ENCODE measurements around the gene KCNT2. TPM values are rescaled to one million over a fixed set of nuclear protein-coding genes. Genes with fewer than 3 reads are reported as not detected.

KCNT2 gene
- total and polyA plus RNA-seq, 9 donors: 4.8 to 10.6 (median 8.4) TPM

DNA sequence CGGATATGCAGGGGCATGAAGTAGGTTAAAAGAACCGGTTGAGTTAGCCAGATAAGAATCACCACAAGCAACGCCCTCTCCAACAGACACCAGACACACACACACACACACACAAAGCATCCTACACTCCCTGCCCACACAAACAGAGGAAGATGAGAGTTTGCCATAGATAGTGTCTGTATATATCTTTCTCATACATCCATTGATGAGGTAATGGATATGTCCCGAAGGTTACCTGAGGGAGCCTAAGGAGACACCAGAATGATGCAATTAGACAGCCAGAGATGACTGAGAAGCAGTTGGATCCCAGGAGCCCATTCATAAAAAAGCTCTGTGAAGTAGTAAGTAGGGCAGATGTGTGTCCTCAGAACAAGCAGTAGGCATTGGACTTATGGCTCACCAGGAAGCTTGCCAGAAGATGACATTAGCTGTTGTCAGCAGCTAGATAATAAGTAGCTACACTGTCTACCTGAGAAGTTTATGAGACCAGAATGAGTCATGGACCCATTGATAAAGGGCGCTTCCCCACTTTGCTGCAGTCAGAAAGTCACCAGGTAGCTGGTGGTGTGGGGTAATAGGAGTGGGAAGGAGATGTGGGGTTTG, 247.0 kb downstream of the KCNT2 start:
- H3K27me3 ChIP-seq (ENCODE audit: control insufficient read depth, insufficient read depth, low read length): no peaks in the 10 kb centered on the region
- H3K4me1 ChIP-seq (ENCODE audit: control insufficient read depth, insufficient read depth, low read length): no peaks in the 10 kb centered on the region
- WGBS (ENCODE audit: insufficient coverage): no CpG with 5 or more reads among the region's 5 CpGs
- no peaks in the 10 kb centered on the region for H3K36me3 ChIP-seq (ENCODE audit: control insufficient read depth, insufficient read depth, low read length)
- no peaks in the 10 kb centered on the region for H3K9me3 ChIP-seq (replicated peaks; ENCODE audit: control insufficient read depth, low read depth, low read length)
- no peak overlapping the region for H3K4me3 ChIP-seq (ENCODE audit: low read length)
- no peak overlapping the region for H3K27ac ChIP-seq (ENCODE audit: low read length)
- no peak for DNase-seq

DNA sequence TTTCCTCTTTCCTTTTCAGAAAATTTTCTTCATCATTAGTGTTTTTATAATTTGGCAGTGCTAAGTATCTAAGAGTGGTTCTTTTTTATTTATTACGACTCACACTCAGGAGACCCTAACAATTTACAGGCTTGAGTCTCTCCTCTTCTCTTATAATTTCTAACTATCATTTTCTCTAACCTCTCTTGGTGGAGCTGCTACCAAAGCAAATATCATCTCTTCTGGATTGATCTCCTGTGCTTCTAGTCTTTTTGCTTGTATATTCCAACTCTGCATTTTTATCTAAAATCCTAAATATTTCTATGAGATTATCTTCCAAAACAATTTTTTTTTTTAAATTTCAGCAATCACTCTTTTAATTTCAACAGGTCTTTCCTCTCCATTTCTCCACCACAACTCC, 250.3 kb downstream of the KCNT2 start:
- Histone ChIP-seq H3K27me3 (ENCODE audit: control insufficient read depth, insufficient read depth, low read length) (no peaks in the 10 kb centered on the region), H3K9me3 (replicated peaks; ENCODE audit: control insufficient read depth, low read depth, low read length) (no peaks in the 10 kb centered on the region), H3K36me3 (ENCODE audit: control insufficient read depth, insufficient read depth, low read length) (no peaks in the 10 kb centered on the region), H3K27ac (ENCODE audit: low read length) (no peak overlapping the region), H3K4me1 (ENCODE audit: control insufficient read depth, insufficient read depth, low read length) (no peaks in the 10 kb centered on the region), H3K4me3 (ENCODE audit: low read length) (no peak overlapping the region)
- no CpG with 5 or more reads among the region's 1 CpG for WGBS (ENCODE audit: insufficient coverage)
- DNase-seq: no peak

DNA sequence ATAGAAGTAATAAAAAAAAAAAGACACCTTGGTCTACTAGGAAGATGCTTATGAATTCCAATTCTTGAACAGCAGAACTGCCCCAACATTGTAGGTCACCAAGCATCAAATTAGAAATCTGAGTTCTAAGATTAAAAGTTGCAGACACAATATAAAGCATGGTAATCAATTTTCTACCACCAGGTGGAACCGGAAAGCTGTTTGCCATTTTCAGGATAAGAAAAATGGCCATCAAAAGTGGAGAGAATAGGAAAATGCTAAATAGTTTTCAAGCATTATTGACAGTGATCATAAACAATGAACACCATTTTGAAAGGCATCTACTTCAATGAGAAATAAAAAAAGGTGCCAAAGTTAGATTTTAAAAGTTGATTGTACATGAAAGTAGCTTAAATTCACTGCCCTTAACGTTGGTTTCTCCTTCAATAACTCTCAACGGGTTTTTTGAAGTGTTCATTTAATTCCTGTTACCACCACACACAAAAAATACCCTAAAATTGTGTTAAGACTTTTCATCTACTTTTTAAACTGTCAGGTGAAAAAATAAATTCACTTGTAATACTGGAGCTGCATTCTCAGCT, 252.9 kb downstream of the KCNT2 start:
- Histone ChIP-seq H3K27ac (ENCODE audit: low read length) (no peak overlapping the region), H3K4me3 (ENCODE audit: low read length) (no peak overlapping the region), H3K9me3 (replicated peaks; ENCODE audit: control insufficient read depth, low read depth, low read length) (no peaks in the 10 kb centered on the region), H3K4me1 (ENCODE audit: control insufficient read depth, insufficient read depth, low read length) (no peaks in the 10 kb centered on the region), H3K27me3 (ENCODE audit: control insufficient read depth, insufficient read depth, low read length) (no peaks in the 10 kb centered on the region), H3K36me3 (ENCODE audit: control insufficient read depth, insufficient read depth, low read length) (no peaks in the 10 kb centered on the region)
- peak; percentile 44 for DNase-seq
- no CpG with 5 or more reads among the region's 3 CpGs for whole genome bisulfite sequencing (ENCODE audit: insufficient coverage)

DNA sequence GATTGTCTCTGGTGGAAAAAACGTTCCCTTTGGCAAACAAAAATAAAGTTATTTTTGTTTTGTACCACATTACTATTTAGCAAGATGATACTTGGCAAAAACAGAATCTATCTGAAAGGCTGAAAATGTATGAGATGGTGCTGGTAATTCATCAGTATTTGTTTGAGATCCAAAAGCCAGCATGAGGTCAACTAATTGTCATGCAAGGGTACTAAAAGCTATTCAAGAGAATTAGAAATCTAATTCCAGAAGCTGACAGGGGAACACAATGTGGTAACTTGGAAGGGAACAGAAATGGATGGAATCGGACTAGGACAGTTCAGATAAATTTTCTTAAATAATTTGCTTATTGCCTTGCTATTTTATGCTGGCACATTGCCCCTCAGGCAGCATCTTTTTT, 263.8 kb downstream of the KCNT2 start:
- Histone ChIP-seq H3K4me3 (ENCODE audit: low read length) (no peak overlapping the region), H3K27ac (ENCODE audit: low read length) (no peak overlapping the region), H3K4me1 (ENCODE audit: control insufficient read depth, insufficient read depth, low read length) (no peaks in the 10 kb centered on the region), H3K9me3 (replicated peaks; ENCODE audit: control insufficient read depth, low read depth, low read length) (no peaks in the 10 kb centered on the region), H3K27me3 (ENCODE audit: control insufficient read depth, insufficient read depth, low read length) (no peaks in the 10 kb centered on the region), H3K36me3 (ENCODE audit: control insufficient read depth, insufficient read depth, low read length) (no peaks in the 10 kb centered on the region)
- no peak for DNase-seq
- no CpG with 5 or more reads among the region's 2 CpGs for WGBS (ENCODE audit: insufficient coverage)

DNA sequence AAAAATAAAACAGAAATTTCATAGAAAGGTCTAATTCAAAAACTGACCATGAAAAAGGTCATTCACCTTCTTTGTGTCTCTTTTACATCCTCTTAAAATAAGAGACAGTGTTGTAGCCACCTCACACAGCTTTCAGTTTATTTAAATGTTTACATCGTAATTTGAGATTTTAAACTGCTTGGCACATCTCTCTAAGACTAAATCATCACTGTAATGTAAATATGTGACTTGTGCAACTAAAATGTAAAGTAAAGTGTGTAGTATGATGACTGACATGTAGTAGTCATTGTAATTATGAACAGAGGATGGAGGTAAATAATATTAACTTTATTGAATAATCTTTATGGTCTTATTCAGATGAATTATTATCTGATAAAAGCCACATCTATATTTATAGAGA, 283.9 kb downstream of the KCNT2 start:
- H3K9me3 ChIP-seq (replicated peaks; ENCODE audit: control insufficient read depth, low read depth, low read length): no peaks in the 10 kb centered on the region
- H3K4me1 ChIP-seq (ENCODE audit: control insufficient read depth, insufficient read depth, low read length): no peaks in the 10 kb centered on the region
- no peaks in the 10 kb centered on the region for H3K27me3 ChIP-seq (ENCODE audit: control insufficient read depth, insufficient read depth, low read length)
- no peak for DNase-seq
- WGBS (ENCODE audit: insufficient coverage): no CpG with 5 or more reads among the region's 1 CpG
- no peak overlapping the region for H3K27ac ChIP-seq (ENCODE audit: low read length)
- H3K4me3 ChIP-seq (ENCODE audit: low read length): no peak overlapping the region
- H3K36me3 ChIP-seq (ENCODE audit: control insufficient read depth, insufficient read depth, low read length): no peaks in the 10 kb centered on the region

DNA sequence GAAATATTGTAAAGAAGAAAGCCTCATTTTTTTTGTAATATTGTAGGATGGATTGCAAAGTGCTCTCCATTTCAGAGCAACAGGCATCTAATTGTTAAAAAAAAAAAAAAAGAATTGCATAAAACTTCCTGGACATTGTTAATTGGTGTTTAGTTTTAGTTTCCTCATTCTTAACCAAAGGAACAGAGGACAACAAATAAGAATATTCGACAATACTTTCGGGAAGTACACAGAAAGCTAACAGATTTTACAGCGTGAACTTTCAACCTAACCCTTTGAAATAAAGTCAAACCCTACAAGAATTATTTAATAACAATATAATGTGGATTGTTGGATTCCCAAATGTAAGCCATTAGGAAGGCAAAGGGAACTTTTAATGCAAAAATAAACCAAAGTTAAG, 284.4 kb downstream of the KCNT2 start:
- Histone ChIP-seq H3K27ac (ENCODE audit: low read length) (no peak overlapping the region), H3K36me3 (ENCODE audit: control insufficient read depth, insufficient read depth, low read length) (no peaks in the 10 kb centered on the region), H3K4me3 (ENCODE audit: low read length) (no peak overlapping the region), H3K4me1 (ENCODE audit: control insufficient read depth, insufficient read depth, low read length) (no peaks in the 10 kb centered on the region), H3K27me3 (ENCODE audit: control insufficient read depth, insufficient read depth, low read length) (no peaks in the 10 kb centered on the region), H3K9me3 (replicated peaks; ENCODE audit: control insufficient read depth, low read depth, low read length) (no peaks in the 10 kb centered on the region)
- WGBS (ENCODE audit: insufficient coverage): no CpG with 5 or more reads among the region's 3 CpGs
- DNase-seq: no peak

DNA sequence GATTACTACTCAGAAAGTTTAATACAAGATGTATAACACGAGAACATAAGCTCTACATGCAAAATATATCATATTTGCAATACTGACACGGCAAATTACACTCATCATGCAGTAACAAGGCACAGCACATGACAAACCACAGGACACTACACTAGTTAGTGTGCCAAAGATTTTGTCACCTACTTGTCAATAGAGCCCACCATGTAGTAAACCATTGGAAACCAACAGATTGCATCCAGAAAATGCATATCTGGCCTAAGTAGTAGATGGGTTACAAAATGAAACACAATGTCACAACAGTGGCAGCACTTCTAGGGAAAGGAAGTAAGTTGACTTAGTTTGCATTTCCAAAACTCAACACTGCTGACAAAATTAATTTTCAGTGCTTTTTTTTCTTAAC, 288.9 kb downstream of the KCNT2 start:
- no peak for DNase-seq
- H3K27me3 ChIP-seq (ENCODE audit: control insufficient read depth, insufficient read depth, low read length): no peaks in the 10 kb centered on the region
- whole genome bisulfite sequencing (ENCODE audit: insufficient coverage): 100% methylated on average over 1 of the region's 2 CpGs
- H3K9me3 ChIP-seq (replicated peaks; ENCODE audit: control insufficient read depth, low read depth, low read length): no peaks in the 10 kb centered on the region
- no peak overlapping the region for H3K4me3 ChIP-seq (ENCODE audit: low read length)
- peaks cover 3% of the 10 kb centered on the region for H3K36me3 ChIP-seq (ENCODE audit: control insufficient read depth, insufficient read depth, low read length)
- H3K27ac ChIP-seq (ENCODE audit: low read length): no peak overlapping the region
- H3K4me1 ChIP-seq (ENCODE audit: control insufficient read depth, insufficient read depth, low read length): no peaks in the 10 kb centered on the region

DNA sequence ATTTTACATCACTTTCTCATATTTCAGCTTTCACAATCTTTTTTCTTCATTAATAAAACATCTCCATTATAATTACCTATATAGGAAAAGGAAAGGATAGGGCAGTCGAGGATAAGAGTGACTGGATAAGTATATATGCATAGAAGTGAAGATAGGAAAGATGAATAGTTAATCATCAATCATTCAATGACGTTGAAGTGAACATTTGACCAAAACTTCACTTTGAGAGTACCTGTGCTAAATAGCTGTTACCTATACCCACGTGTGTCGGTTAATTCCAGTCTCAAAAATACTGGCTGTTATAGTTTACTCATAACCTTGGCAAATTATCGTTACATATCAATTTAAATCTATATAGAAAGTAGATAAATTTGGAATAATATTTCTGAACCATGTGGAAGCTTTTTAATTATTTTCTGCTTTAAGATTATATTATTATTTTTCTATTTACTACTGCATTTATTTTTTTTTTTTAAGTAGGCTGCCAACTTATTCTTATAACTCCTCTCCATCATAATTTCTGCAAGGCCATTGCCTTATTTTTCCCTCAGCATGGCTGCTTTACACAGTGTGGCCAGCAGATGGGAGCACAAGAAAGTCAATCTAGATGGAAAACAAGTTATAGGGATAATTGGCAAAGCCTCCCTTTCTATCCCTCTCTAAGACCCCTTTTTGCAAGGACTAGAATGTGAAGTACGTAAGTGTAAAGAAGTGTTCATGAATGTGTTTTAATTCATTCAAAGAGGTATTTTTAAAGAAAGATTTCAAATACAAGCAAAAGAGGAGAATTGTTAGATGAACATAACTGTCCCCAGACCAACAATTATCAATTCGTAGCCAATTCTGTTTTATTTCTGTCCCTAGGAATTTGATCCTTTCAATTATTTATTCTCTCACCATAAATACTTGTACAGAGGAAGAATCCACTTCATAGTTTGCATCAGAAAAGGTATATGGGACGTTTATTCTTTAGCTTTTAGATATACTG, 290.4 kb downstream of the KCNT2 start:
- WGBS (ENCODE audit: insufficient coverage): no CpG with 5 or more reads among the region's 8 CpGs
- no peaks in the 10 kb centered on the region for H3K4me1 ChIP-seq (ENCODE audit: control insufficient read depth, insufficient read depth, low read length)
- no peaks in the 10 kb centered on the region for H3K27me3 ChIP-seq (ENCODE audit: control insufficient read depth, insufficient read depth, low read length)
- H3K9me3 ChIP-seq (replicated peaks; ENCODE audit: control insufficient read depth, low read depth, low read length): no peaks in the 10 kb centered on the region
- DNase-seq: peak; percentile 74
- no peak overlapping the region for H3K27ac ChIP-seq (ENCODE audit: low read length)
- no peak overlapping the region for H3K4me3 ChIP-seq (ENCODE audit: low read length)
- H3K36me3 ChIP-seq (ENCODE audit: control insufficient read depth, insufficient read depth, low read length): peaks cover 3% of the 10 kb centered on the region

DNA sequence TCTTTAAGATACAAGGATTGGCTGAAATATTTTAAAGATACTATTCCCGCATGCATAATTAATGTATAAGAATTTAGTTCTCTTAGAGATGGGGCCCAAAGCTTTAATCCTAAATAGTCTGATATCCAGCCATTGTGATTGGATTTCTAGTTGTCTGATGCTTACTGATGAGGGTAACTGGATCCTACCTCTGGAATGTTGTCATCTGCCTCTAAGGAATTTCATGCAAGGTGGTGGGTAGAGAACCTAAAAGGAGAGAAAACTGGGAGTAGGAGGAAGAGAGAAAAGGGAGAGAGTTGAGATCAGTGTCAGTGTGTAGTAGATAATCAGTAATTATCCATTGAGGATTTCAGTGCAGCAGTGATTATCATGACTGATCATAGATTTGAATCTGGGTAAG, 295.5 kb downstream of the KCNT2 start:
- no CpG with 5 or more reads among the region's 1 CpG for WGBS (ENCODE audit: insufficient coverage)

DNA sequence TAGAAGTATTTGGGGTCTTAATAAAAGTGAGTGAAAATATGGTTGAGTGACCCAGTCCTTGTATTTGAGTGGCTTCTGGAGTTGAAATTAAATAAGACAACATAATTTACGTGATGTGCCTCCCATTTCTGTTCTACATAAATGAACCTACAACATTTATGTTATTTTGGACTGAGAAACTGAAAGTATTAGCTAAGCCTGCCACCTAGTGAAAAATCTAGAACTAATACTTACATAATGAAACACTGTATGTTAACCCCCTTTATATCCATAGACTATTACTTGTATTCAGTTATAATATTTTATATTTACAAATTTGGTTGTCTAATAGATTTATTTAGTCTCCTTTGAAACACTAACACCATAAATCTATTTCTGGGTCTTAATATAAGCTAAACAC, 298.9 kb downstream of the KCNT2 start:
- H3K4me1 ChIP-seq (ENCODE audit: control insufficient read depth, insufficient read depth, low read length): no peaks in the 10 kb centered on the region
- H3K36me3 ChIP-seq (ENCODE audit: control insufficient read depth, insufficient read depth, low read length): no peaks in the 10 kb centered on the region
- no peak overlapping the region for H3K27ac ChIP-seq (ENCODE audit: low read length)
- H3K9me3 ChIP-seq (replicated peaks; ENCODE audit: control insufficient read depth, low read depth, low read length): no peaks in the 10 kb centered on the region
- no CpG with 5 or more reads among the region's 1 CpG for whole genome bisulfite sequencing (ENCODE audit: insufficient coverage)
- peak; percentile 45 for DNase-seq
- no peaks in the 10 kb centered on the region for H3K27me3 ChIP-seq (ENCODE audit: control insufficient read depth, insufficient read depth, low read length)
- no peak overlapping the region for H3K4me3 ChIP-seq (ENCODE audit: low read length)

More for the DNA sequence above, 295.5 kb downstream of the KCNT2 start:
- Histone ChIP-seq H3K36me3 (ENCODE audit: control insufficient read depth, insufficient read depth, low read length) (peaks cover 3% of the 10 kb centered on the region), H3K4me3 (ENCODE audit: low read length) (no peak overlapping the region), H3K4me1 (ENCODE audit: control insufficient read depth, insufficient read depth, low read length) (no peaks in the 10 kb centered on the region), H3K27me3 (ENCODE audit: control insufficient read depth, insufficient read depth, low read length) (no peaks in the 10 kb centered on the region), H3K9me3 (replicated peaks; ENCODE audit: control insufficient read depth, low read depth, low read length) (no peaks in the 10 kb centered on the region), H3K27ac (ENCODE audit: low read length) (no peak overlapping the region)
- no peak for DNase-seq

Data from muscle of leg (tissue), 11 donors.